ENCODE data around the gene TRIM43B.
"Not testable (repeated sequence)": the region's sequence is repeated elsewhere in the genome, so short reads cannot be mapped to it uniquely, and the experiment has no call there.

TRIM43B gene

DNA sequence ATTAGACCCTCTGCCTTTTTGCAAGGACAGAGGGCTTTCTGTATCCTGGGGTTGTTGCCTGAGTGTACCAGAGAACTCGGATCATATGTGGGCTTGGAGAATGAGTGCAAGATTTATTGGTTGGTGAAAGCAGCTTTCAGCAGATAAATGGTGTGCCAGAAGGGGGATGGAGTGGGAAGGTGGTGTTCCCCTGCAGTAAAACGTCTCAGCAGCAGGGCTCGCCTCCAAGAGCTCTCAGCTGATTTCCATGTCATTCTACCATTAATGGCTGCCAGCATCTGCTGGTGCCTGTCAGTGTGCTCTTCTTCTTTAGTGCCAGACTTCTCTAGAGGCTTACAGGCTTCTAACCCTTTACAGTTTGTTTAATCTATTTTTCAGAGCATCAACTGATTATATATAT lies 16.6 kb downstream of the TRIM43B start:
- H3K36me3 Mint-ChIP-seq (ENCODE audit: insufficient read depth); H3K27ac Mint-ChIP-seq; ATAC-seq (replicated peaks); H3K9me3 Mint-ChIP-seq; H3K4me1 Mint-ChIP-seq (ENCODE audit: low read depth in 2 of 2); DNase-seq; H3K4me3 Mint-ChIP-seq; H3K27me3 Mint-ChIP-seq: not testable (repeated sequence)

GRCh38 chr2:95466572-95466971 lies 18.0 kb downstream of the TRIM43B start:
- not testable (repeated sequence) for H3K27ac Mint-ChIP-seq; H3K27me3 Mint-ChIP-seq; DNase-seq; H3K4me1 Mint-ChIP-seq (ENCODE audit: low read depth in 2 of 2); H3K4me3 Mint-ChIP-seq; ATAC-seq (replicated peaks); H3K9me3 Mint-ChIP-seq; H3K36me3 Mint-ChIP-seq (ENCODE audit: insufficient read depth)

GRCh38 chr2:95463292-95463691 lies 21.3 kb downstream of the TRIM43B start:
- not testable (repeated sequence) for H3K4me1 Mint-ChIP-seq (ENCODE audit: low read depth in 2 of 2); H3K4me3 Mint-ChIP-seq; DNase-seq; ATAC-seq (replicated peaks); H3K9me3 Mint-ChIP-seq; H3K27ac Mint-ChIP-seq; H3K36me3 Mint-ChIP-seq (ENCODE audit: insufficient read depth); H3K27me3 Mint-ChIP-seq

DNA sequence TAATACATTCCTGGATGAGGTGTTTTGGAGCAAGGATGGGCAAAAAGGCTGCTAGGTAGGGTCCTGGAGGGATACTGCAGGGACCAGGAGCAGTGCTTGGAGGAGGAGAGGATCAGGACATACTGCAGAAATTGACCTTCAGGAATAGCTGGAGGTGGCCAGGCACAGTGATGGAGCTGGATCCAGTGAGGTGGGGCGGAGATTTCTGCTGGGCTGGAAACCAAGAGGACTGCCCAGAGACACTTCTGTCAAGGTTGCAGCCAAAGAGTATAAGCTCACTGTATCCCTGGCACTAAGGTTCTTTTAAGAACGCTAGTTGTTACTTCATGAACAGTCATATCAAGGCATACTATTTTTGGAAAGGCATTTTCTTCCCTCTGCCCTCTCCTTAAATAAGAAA lies 39.2 kb downstream of the TRIM43B start:
- not testable (repeated sequence) for ATAC-seq (replicated peaks)

DNA sequence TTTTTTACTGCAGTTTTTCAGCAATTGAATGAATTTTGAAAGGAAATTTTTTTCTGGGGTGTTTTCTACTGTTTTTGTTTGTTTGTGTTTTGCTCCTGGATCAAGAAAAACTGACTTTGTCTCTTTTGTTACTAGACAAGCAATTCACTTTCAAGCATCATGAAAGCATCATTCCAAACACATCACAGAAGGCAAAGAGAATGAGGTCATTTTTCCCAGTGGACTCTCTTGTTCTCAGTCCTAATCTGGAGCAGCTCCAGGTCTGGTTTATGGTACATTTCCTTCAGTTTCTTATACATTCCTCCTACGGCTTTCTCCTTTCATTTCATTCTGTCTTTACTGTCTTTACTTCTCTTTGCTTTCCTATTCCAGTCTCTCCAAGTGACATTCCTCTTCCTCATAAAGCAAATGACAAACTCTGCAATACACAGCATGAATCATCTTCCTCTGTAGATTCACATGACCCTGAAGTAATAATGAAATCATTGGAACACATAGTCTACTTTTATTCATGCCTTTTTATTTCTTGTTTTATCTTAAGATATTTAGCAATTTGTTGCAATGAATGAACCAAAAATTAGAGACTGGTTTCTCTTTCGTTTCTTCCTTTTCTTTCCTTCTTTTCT lies 42.0 kb downstream of the TRIM43B start:
- not testable (repeated sequence) for ATAC-seq (replicated peaks); H3K27ac Mint-ChIP-seq; DNase-seq; H3K9me3 Mint-ChIP-seq; H3K4me1 Mint-ChIP-seq (ENCODE audit: low read depth in 2 of 2); H3K36me3 Mint-ChIP-seq (ENCODE audit: insufficient read depth); H3K4me3 Mint-ChIP-seq; H3K27me3 Mint-ChIP-seq

More for the DNA sequence above, 39.2 kb downstream of the TRIM43B start:
- not testable (repeated sequence) for H3K27me3 Mint-ChIP-seq; H3K27ac Mint-ChIP-seq; H3K36me3 Mint-ChIP-seq (ENCODE audit: insufficient read depth); H3K4me3 Mint-ChIP-seq; H3K9me3 Mint-ChIP-seq; H3K4me1 Mint-ChIP-seq (ENCODE audit: low read depth in 2 of 2); DNase-seq

GRCh38 chr2:95435872-95436209 lies 48.7 kb downstream of the TRIM43B start:
- not testable (repeated sequence) for H3K4me1 Mint-ChIP-seq (ENCODE audit: low read depth in 2 of 2); H3K9me3 Mint-ChIP-seq; DNase-seq; H3K36me3 Mint-ChIP-seq (ENCODE audit: insufficient read depth); H3K4me3 Mint-ChIP-seq; ATAC-seq (replicated peaks); H3K27ac Mint-ChIP-seq
- peaks cover 0 to 18% of the 10 kb centered on the region in 2 donors for H3K27me3 Mint-ChIP-seq

GRCh38 chr2:95435162-95435871 lies 49.2 kb downstream of the TRIM43B start:
- not testable (repeated sequence) for DNase-seq; H3K9me3 Mint-ChIP-seq; ATAC-seq (replicated peaks); H3K4me1 Mint-ChIP-seq (ENCODE audit: low read depth in 2 of 2); H3K36me3 Mint-ChIP-seq (ENCODE audit: insufficient read depth); H3K27ac Mint-ChIP-seq; H3K4me3 Mint-ChIP-seq
- peaks cover 0 to 18% of the 10 kb centered on the region in 2 donors for H3K27me3 Mint-ChIP-seq

DNA sequence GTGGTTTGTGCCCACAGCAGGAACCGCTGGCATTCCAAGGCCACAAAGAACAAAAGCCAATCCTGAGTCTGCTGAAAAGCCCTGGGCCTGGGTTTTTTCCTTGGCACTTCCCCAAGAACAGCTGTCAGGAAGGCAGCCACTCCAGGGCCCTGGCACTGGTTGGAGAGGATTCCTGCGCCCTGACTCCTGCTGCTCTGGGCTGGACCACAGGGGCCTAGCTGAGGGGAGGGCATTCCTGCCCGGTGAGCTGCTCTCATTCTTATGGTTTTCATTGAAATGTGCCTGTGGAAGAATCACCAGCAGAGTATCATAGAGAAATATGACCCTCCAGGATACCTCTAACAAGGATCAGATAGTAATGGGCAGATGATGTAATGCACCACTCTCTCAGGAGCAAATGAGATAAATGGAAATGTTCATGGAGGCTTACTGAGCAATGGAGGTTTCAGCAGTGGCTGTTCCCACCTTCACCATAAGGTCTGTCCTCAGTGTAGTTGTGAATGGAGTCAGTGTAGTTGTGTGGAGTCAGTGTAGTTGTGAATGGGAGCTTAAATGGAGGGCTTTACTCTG lies 50.0 kb downstream of the TRIM43B start:
- not testable (repeated sequence) for H3K36me3 Mint-ChIP-seq (ENCODE audit: insufficient read depth); H3K9me3 Mint-ChIP-seq; H3K4me3 Mint-ChIP-seq; H3K27ac Mint-ChIP-seq; H3K4me1 Mint-ChIP-seq (ENCODE audit: low read depth in 2 of 2); DNase-seq; ATAC-seq (replicated peaks)
- H3K27me3 Mint-ChIP-seq, result peaks cover 0 to 18% of the 10 kb centered on the region in 2 donors

GRCh38 chr2:95433973-95434372 lies 50.6 kb downstream of the TRIM43B start:
- not testable (repeated sequence) for DNase-seq; H3K4me3 Mint-ChIP-seq; H3K27ac Mint-ChIP-seq; H3K4me1 Mint-ChIP-seq (ENCODE audit: low read depth in 2 of 2); ATAC-seq (replicated peaks); H3K36me3 Mint-ChIP-seq (ENCODE audit: insufficient read depth); H3K9me3 Mint-ChIP-seq
- H3K27me3 Mint-ChIP-seq, result peaks cover 0 to 18% of the 10 kb centered on the region in 2 donors

- not testable (repeated sequence) for H3K4me1 Mint-ChIP-seq (ENCODE audit: low read depth in 2 of 2); H3K27ac Mint-ChIP-seq; H3K4me3 Mint-ChIP-seq; DNase-seq; H3K9me3 Mint-ChIP-seq; H3K36me3 Mint-ChIP-seq (ENCODE audit: insufficient read depth); ATAC-seq (replicated peaks)
- peaks cover 0 to 18% of the 10 kb centered on the region in 2 donors for H3K27me3 Mint-ChIP-seq
Observed at GRCh38 chr2:95433373-95433772, 51.2 kb downstream of the TRIM43B start.

DNA sequence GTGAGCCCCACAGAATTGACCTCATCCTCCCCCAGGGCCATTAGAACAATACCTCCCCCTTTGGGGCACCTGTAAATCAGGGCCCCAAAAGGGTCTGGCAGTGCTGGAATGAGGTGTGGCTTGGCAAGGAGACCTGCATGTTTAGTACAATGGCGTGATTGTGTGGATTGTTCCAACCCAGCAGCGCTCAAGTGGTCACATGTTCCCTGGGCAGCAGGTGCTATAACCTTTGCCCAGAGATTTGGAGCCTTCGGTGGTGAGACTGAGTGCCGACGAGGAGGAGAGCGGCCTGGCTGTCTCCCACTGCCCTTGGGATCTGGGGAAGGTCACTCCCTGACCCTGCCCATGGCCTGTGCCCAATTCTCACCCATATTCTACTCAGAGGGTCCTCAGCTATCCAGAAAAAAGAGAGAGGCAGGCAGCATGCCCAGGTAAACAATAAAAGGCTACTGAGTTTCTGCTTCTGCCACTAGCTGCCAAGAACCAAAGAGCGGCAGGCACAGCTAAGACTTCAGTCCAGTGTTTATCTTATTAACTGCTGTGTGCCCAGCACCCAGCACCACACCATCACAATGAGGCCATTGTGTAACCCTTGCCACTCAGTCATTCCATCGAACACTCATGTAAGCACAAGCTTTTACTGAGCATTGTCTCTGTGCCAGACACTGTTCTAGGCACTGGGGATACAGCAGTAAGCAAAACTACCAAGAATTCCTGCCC lies 54.6 kb downstream of the TRIM43B start:
- H3K27me3 Mint-ChIP-seq, result peaks cover 0 to 18% of the 10 kb centered on the region in 2 donors
- DNase-seq; H3K4me3 Mint-ChIP-seq; ATAC-seq (replicated peaks); H3K4me1 Mint-ChIP-seq (ENCODE audit: low read depth in 2 of 2); H3K36me3 Mint-ChIP-seq (ENCODE audit: insufficient read depth); H3K9me3 Mint-ChIP-seq; H3K27ac Mint-ChIP-seq: not testable (repeated sequence)

DNA sequence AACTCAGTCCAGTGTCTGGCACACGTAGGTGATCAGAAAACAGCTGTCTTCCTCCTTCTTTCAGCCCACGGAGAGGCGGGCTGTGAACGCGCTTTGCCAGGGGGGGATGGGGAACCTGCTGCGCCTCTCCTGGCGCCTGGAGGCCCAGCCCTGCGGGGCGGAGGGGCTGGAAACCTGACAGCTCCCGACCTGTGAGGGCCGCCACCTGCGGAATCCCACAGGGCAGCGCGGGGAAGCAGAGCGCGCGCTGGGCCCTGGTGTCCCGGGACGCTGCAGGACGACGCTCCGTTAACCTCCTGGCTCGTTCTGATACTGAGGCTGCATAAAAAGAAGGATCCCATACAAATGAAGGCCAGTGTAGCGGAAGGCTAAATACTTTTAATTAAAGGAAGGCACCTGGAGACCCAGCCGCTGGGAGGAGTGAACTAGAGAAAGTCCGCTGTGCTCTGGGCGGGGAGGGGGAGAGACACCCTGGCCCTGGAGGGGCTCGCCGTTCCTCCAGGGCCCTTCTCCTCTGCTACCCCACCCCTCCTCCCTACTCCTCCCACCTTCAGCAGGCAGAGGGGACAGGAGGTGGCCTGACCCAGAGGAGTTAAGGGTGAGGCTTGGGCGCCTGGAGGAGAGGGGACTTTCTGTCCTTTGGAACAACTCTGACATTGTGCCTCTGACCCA lies 57.2 kb downstream of the TRIM43B start:
- H3K27ac Mint-ChIP-seq; H3K4me1 Mint-ChIP-seq (ENCODE audit: low read depth in 2 of 2); H3K9me3 Mint-ChIP-seq; H3K36me3 Mint-ChIP-seq (ENCODE audit: insufficient read depth); ATAC-seq (replicated peaks); H3K4me3 Mint-ChIP-seq; DNase-seq: not testable (repeated sequence)
- peaks cover 0 to 10% of the 10 kb centered on the region in 2 donors for H3K27me3 Mint-ChIP-seq
